ENCODE data around the gene ZFYVE28.

The ZFYVE28 gene

GRCh38 chr4:2340272-2341061 is 78.0 kb downstream of the ZFYVE28 start:
- DNase-seq = no peak
- H3K79me1 ChIP-seq (ENCODE audit: low read length) = no peaks in the 10 kb centered on the region
- no peak overlapping the region for H3K56ac ChIP-seq (ENCODE audit: low read length)
- H2BK15ac ChIP-seq (replicated peaks; ENCODE audit: low read depth) = no peak overlapping the region
- no CpG with 5 or more reads among the region's 27 CpGs for WGBS (ENCODE audit: extremely low coverage, insufficient coverage, low lambda C conversion rate)
- no peak overlapping the region for H2AK5ac ChIP-seq (ENCODE audit: low read length)
- no peak overlapping the region for H2BK5ac ChIP-seq (ENCODE audit: low read length)
- no peak overlapping the region for H2BK120ac ChIP-seq (ENCODE audit: low read depth, low read length)
- H3K4me1 ChIP-seq (ENCODE audit: control insufficient read depth, low read depth, low read length) = no peaks in the 10 kb centered on the region
- no peak overlapping the region for H4K5ac ChIP-seq (ENCODE audit: low read length)
- no peak overlapping the region for H3K23ac ChIP-seq (ENCODE audit: low read length)
- no peak overlapping the region for H4K8ac ChIP-seq (ENCODE audit: low read depth, low read length)
- no peaks in the 10 kb centered on the region for H3K27me3 ChIP-seq (ENCODE audit: insufficient read depth, low read length, poor library complexity)
- H3K4me3 ChIP-seq (ENCODE audit: low read length) = no peak overlapping the region
- H3K79me2 ChIP-seq (ENCODE audit: control insufficient read depth, insufficient read depth, low read length) = no peaks in the 10 kb centered on the region
- H3K18ac ChIP-seq (ENCODE audit: low read length) = no peak overlapping the region
- H3K27ac ChIP-seq (ENCODE audit: low read depth, low read length) = no peak overlapping the region
- no peak overlapping the region for H3K9ac ChIP-seq (ENCODE audit: low read length)
- H3K36me3 ChIP-seq (ENCODE audit: control insufficient read depth, insufficient read depth, low read length) = no peaks in the 10 kb centered on the region
- no peak overlapping the region for H3K4me2 ChIP-seq (ENCODE audit: low read length)
- no peak overlapping the region for H3K4ac ChIP-seq (ENCODE audit: low read depth, low read length)

GRCh38 chr4:2339458-2340271 is 78.8 kb downstream of the ZFYVE28 start:
- H3K18ac ChIP-seq (ENCODE audit: low read length) = no peak overlapping the region
- H3K56ac ChIP-seq (ENCODE audit: low read length) = peak overlapping the region; percentile 62
- H3K4me3 ChIP-seq (ENCODE audit: low read length) = no peak overlapping the region
- no peaks in the 10 kb centered on the region for H3K79me2 ChIP-seq (ENCODE audit: control insufficient read depth, insufficient read depth, low read length)
- H3K27me3 ChIP-seq (ENCODE audit: insufficient read depth, low read length, poor library complexity) = no peaks in the 10 kb centered on the region
- DNase-seq = no peak
- no peak overlapping the region for H2BK15ac ChIP-seq (replicated peaks; ENCODE audit: low read depth)
- no peaks in the 10 kb centered on the region for H3K4me1 ChIP-seq (ENCODE audit: control insufficient read depth, low read depth, low read length)
- H3K4me2 ChIP-seq (ENCODE audit: low read length) = no peak overlapping the region
- H4K8ac ChIP-seq (ENCODE audit: low read depth, low read length) = no peak overlapping the region
- H3K27ac ChIP-seq (ENCODE audit: low read depth, low read length) = no peak overlapping the region
- H3K23ac ChIP-seq (ENCODE audit: low read length) = no peak overlapping the region
- no peaks in the 10 kb centered on the region for H3K79me1 ChIP-seq (ENCODE audit: low read length)
- H2BK5ac ChIP-seq (ENCODE audit: low read length) = no peak overlapping the region
- H3K9ac ChIP-seq (ENCODE audit: low read length) = no peak overlapping the region
- H2BK120ac ChIP-seq (ENCODE audit: low read depth, low read length) = no peak overlapping the region
- no peak overlapping the region for H4K5ac ChIP-seq (ENCODE audit: low read length)
- H3K4ac ChIP-seq (ENCODE audit: low read depth, low read length) = no peak overlapping the region
- no peaks in the 10 kb centered on the region for H3K36me3 ChIP-seq (ENCODE audit: control insufficient read depth, insufficient read depth, low read length)
- WGBS (ENCODE audit: extremely low coverage, insufficient coverage, low lambda C conversion rate) = no CpG with 5 or more reads among the region's 39 CpGs
- no peak overlapping the region for H2AK5ac ChIP-seq (ENCODE audit: low read length)

- peak overlapping the region; percentile 62 for H3K56ac ChIP-seq (ENCODE audit: low read length)
- H3K4me2 ChIP-seq (ENCODE audit: low read length) = no peak overlapping the region
- DNase-seq = no peak
- H3K27me3 ChIP-seq (ENCODE audit: insufficient read depth, low read length, poor library complexity) = no peaks in the 10 kb centered on the region
- H4K5ac ChIP-seq (ENCODE audit: low read length) = no peak overlapping the region
- no peak overlapping the region for H2AK5ac ChIP-seq (ENCODE audit: low read length)
- no peak overlapping the region for H2BK120ac ChIP-seq (ENCODE audit: low read depth, low read length)
- no peaks in the 10 kb centered on the region for H3K4me1 ChIP-seq (ENCODE audit: control insufficient read depth, low read depth, low read length)
- WGBS (ENCODE audit: extremely low coverage, insufficient coverage, low lambda C conversion rate) = no CpG with 5 or more reads among the region's 27 CpGs
- no peak overlapping the region for H2BK5ac ChIP-seq (ENCODE audit: low read length)
- no peak overlapping the region for H3K23ac ChIP-seq (ENCODE audit: low read length)
- H3K36me3 ChIP-seq (ENCODE audit: control insufficient read depth, insufficient read depth, low read length) = no peaks in the 10 kb centered on the region
- no peak overlapping the region for H3K18ac ChIP-seq (ENCODE audit: low read length)
- no peak overlapping the region for H3K9ac ChIP-seq (ENCODE audit: low read length)
- H4K8ac ChIP-seq (ENCODE audit: low read depth, low read length) = no peak overlapping the region
- H3K27ac ChIP-seq (ENCODE audit: low read depth, low read length) = no peak overlapping the region
- H3K4me3 ChIP-seq (ENCODE audit: low read length) = no peak overlapping the region
- no peak overlapping the region for H3K4ac ChIP-seq (ENCODE audit: low read depth, low read length)
- no peaks in the 10 kb centered on the region for H3K79me1 ChIP-seq (ENCODE audit: low read length)
- H3K79me2 ChIP-seq (ENCODE audit: control insufficient read depth, insufficient read depth, low read length) = no peaks in the 10 kb centered on the region
- H2BK15ac ChIP-seq (replicated peaks; ENCODE audit: low read depth) = no peak overlapping the region
Observed at GRCh38 chr4:2338754-2339457, 79.5 kb downstream of the ZFYVE28 start.

GRCh38 chr4:2337896-2338295 is 80.5 kb downstream of the ZFYVE28 start:
- H2BK120ac ChIP-seq (ENCODE audit: low read depth, low read length) = no peak overlapping the region
- H3K27me3 ChIP-seq (ENCODE audit: insufficient read depth, low read length, poor library complexity) = no peaks in the 10 kb centered on the region
- H3K4me2 ChIP-seq (ENCODE audit: low read length) = no peak overlapping the region
- H3K4ac ChIP-seq (ENCODE audit: low read depth, low read length) = no peak overlapping the region
- H3K9ac ChIP-seq (ENCODE audit: low read length) = no peak overlapping the region
- H3K56ac ChIP-seq (ENCODE audit: low read length) = no peak overlapping the region
- H3K4me1 ChIP-seq (ENCODE audit: control insufficient read depth, low read depth, low read length) = no peaks in the 10 kb centered on the region
- H2BK15ac ChIP-seq (replicated peaks; ENCODE audit: low read depth) = no peak overlapping the region
- no peak overlapping the region for H3K4me3 ChIP-seq (ENCODE audit: low read length)
- H3K23ac ChIP-seq (ENCODE audit: low read length) = no peak overlapping the region
- H3K36me3 ChIP-seq (ENCODE audit: control insufficient read depth, insufficient read depth, low read length) = no peaks in the 10 kb centered on the region
- H2BK5ac ChIP-seq (ENCODE audit: low read length) = no peak overlapping the region
- no peaks in the 10 kb centered on the region for H3K79me1 ChIP-seq (ENCODE audit: low read length)
- H4K5ac ChIP-seq (ENCODE audit: low read length) = no peak overlapping the region
- H4K8ac ChIP-seq (ENCODE audit: low read depth, low read length) = no peak overlapping the region
- H2AK5ac ChIP-seq (ENCODE audit: low read length) = no peak overlapping the region
- no peak for DNase-seq
- no peak overlapping the region for H3K27ac ChIP-seq (ENCODE audit: low read depth, low read length)
- no CpG with 5 or more reads among the region's 13 CpGs for WGBS (ENCODE audit: extremely low coverage, insufficient coverage, low lambda C conversion rate)
- no peak overlapping the region for H3K18ac ChIP-seq (ENCODE audit: low read length)
- no peaks in the 10 kb centered on the region for H3K79me2 ChIP-seq (ENCODE audit: control insufficient read depth, insufficient read depth, low read length)

- Histone ChIP-seq H2BK5ac (ENCODE audit: low read length) (no peak overlapping the region), H2BK120ac (ENCODE audit: low read depth, low read length) (no peak overlapping the region), H3K23ac (ENCODE audit: low read length) (no peak overlapping the region), H4K5ac (ENCODE audit: low read length) (no peak overlapping the region), H3K4me1 (ENCODE audit: control insufficient read depth, low read depth, low read length) (no peaks in the 10 kb centered on the region), H2BK15ac (replicated peaks; ENCODE audit: low read depth) (no peak overlapping the region), H3K56ac (ENCODE audit: low read length) (no peak overlapping the region), H3K36me3 (ENCODE audit: control insufficient read depth, insufficient read depth, low read length) (no peaks in the 10 kb centered on the region), H3K79me1 (ENCODE audit: low read length) (no peaks in the 10 kb centered on the region), H3K27ac (ENCODE audit: low read depth, low read length) (no peak overlapping the region), H3K79me2 (ENCODE audit: control insufficient read depth, insufficient read depth, low read length) (no peaks in the 10 kb centered on the region), H3K18ac (ENCODE audit: low read length) (no peak overlapping the region), H3K27me3 (ENCODE audit: insufficient read depth, low read length, poor library complexity) (no peaks in the 10 kb centered on the region), H3K4me2 (ENCODE audit: low read length) (no peak overlapping the region), H4K8ac (ENCODE audit: low read depth, low read length) (no peak overlapping the region), H3K4ac (ENCODE audit: low read depth, low read length) (no peak overlapping the region), H3K9ac (ENCODE audit: low read length) (no peak overlapping the region), H2AK5ac (ENCODE audit: low read length) (no peak overlapping the region), H3K4me3 (ENCODE audit: low read length) (no peak overlapping the region)
- WGBS (ENCODE audit: extremely low coverage, insufficient coverage, low lambda C conversion rate) = no CpG with 5 or more reads among the region's 20 CpGs
- no peak for DNase-seq
Observed at GRCh38 chr4:2337131-2337723, 81.2 kb downstream of the ZFYVE28 start.
